K562 (cell line): ENCODE results near the gene BPIFB2. TPM values are rescaled to one million over a fixed set of nuclear protein-coding genes. Genes with fewer than 3 reads are reported as not detected.

Source experiments
- ATAC-seq: fragments of 200-7000 bp; cut with Tn5 transposase; 3 replicates; pipeline ENCODE4 v1.9.1; 2020; ENCODE audit warnings: moderate library complexity
- BruUV-seq: library from RNA; stranded (reverse); fragments of 400-500 nt; replicated peaks from 2 replicates; lab custom pipeline; 2021; lab: Mats Ljungman, UMichigan
- CTCF ChIA-PET: fragments of 300-600 bp; formaldehyde crosslinking; extraction: SDS; loops from one replicate; lab custom pipeline; 2021; ENCODE audit warnings: low intra/inter-chr PET ratio; lab: Yijun Ruan, JAX
- POLR2A ChIA-PET: fragments of 300-600, 350-650 bp; sonication (Branson Sonifier 250); formaldehyde crosslinking; extraction: SDS; loops from one replicate; lab custom pipeline; 2021; ENCODE audit warnings: antibody characterized with exemption, inconsistent platforms; lab: Yijun Ruan, JAX
- DNase-seq, 4 experiments: peaks; one replicate each; pipeline versions ENCODE4 v3.0.0 to v3.0.0-alpha.2; 2011 to 2018; ENCODE audit warnings: low spot score in 3 of 4, mixed read lengths in 3 of 4; ENCODE audit errors: extremely low read depth in 1 of 4
- FAIRE-seq: peaks from 2 replicates; lab custom pipeline; 2011; peaks lifted over from hg19 to GRCh38; lab: Jason Lieb, UNC
- H2AFZ ChIP-seq: 2 replicates; pipeline ENCODE4 v1.6.0; 2011; ENCODE audit warnings: low read depth, low read length, control low read depth, inconsistent platforms
- H3K27ac ChIP-seq: fragments of 200-600 bp; 3 replicates; pipeline ENCODE4 v1.8.0; 2011; ENCODE audit warnings: low read depth, mild to moderate bottlenecking, control low read depth, inconsistent platforms, low read length, moderate library complexity, mixed read lengths; ENCODE audit errors: extremely low read depth
- H3K27me3 ChIP-seq, 2 experiments: fragments of 300-600 bp in 1 of 2; 2 replicates in 1 of 2; 3 replicates in 1 of 2; pipeline versions ENCODE4 v1.6.0 to v1.8.0; 2011; ENCODE audit warnings: inconsistent platforms in 2 of 2, low read length in 2 of 2, mild to moderate bottlenecking in 1 of 2, mixed read lengths in 1 of 2, moderate library complexity in 1 of 2; ENCODE audit not compliant: control insufficient read depth in 2 of 2, insufficient read depth in 2 of 2
- H3K36me3 ChIP-seq: fragments of 300-600 bp; 3 replicates; pipeline ENCODE4 v1.8.0; 2011; ENCODE audit warnings: mild to moderate bottlenecking, low read length, inconsistent platforms; ENCODE audit not compliant: control insufficient read depth, insufficient read depth
- H3K4me1 ChIP-seq, 2 experiments: fragments of 200-600 bp in 1 of 2; replicated peaks in 1 of 2; 2 replicates in 1 of 2; 3 replicates in 1 of 2; pipeline versions ENCODE4 v1.5.1 to v1.8.0; 2011; ENCODE audit warnings: inconsistent platforms in 2 of 2, low read length in 2 of 2, mild to moderate bottlenecking in 1 of 2, mixed read lengths in 1 of 2, moderate library complexity in 1 of 2; ENCODE audit not compliant: control insufficient read depth in 2 of 2, insufficient read depth in 2 of 2
- H3K4me2 ChIP-seq: 2 replicates; pipeline ENCODE4 v1.6.1; 2011; ENCODE audit warnings: low read length, control low read depth, inconsistent platforms, mixed read lengths; ENCODE audit not compliant: insufficient read depth
- H3K4me3 ChIP-seq: fragments of 200-600 bp; sonication (generic), shearing (Covaris generic); 2 replicates; pipeline ENCODE4 v1.5.1; 2016; ENCODE audit warnings: control low read depth, inconsistent platforms
- H3K79me2 ChIP-seq: fragments of 200-600 bp; 3 replicates; pipeline ENCODE4 v1.8.0; 2011; ENCODE audit warnings: low read length, inconsistent platforms; ENCODE audit not compliant: control insufficient read depth, insufficient read depth
- H3K9ac ChIP-seq, 2 experiments: 2 replicates each; pipeline versions ENCODE4 v1.6.0 to v1.6.1; 2011; ENCODE audit warnings: low read depth in 2 of 2, low read length in 2 of 2, control low read depth in 1 of 2, inconsistent platforms in 1 of 2, mild to moderate bottlenecking in 1 of 2, mixed read lengths in 1 of 2; ENCODE audit not compliant: insufficient read depth in 1 of 2
- H3K9me1 ChIP-seq: one replicate; pipeline ENCODE4 v1.6.0; 2011; ENCODE audit warnings: inconsistent platforms, mild to moderate bottlenecking, low read length, moderate library complexity; ENCODE audit not compliant: control insufficient read depth, insufficient read depth
- H3K9me3 ChIP-seq: replicated peaks from 2 replicates; pipeline ENCODE4 v1.5.1; 2011; ENCODE audit warnings: low read depth, low read length, inconsistent platforms; ENCODE audit not compliant: control insufficient read depth, insufficient read depth
- H4K20me1 ChIP-seq: replicated peaks from 2 replicates; pipeline ENCODE4 v1.6.1; 2011; ENCODE audit warnings: low read length, inconsistent platforms, mixed read lengths; ENCODE audit not compliant: control insufficient read depth, insufficient read depth
- BCOR ChIP-seq: fragments of 450-650 bp; IDR thresholded peaks from 2 replicates; pipeline ENCODE4 v1.6.1; 2016
- RBM25 ChIP-seq: fragments of 200-400 bp; formaldehyde crosslinking; IDR thresholded peaks from 2 replicates; pipeline ENCODE4 v1.6.1; 2018; ENCODE audit warnings: low read length, low read depth, moderate library complexity; ENCODE audit not compliant: severe bottlenecking
- SETDB1 ChIP-seq: IDR thresholded peaks from one replicate; pipeline ENCODE4 v1.6.1; 2012; ENCODE audit warnings: low read length, control low read depth, inconsistent platforms
- ZNF583 ChIP-seq: fragments of 250-450 bp; sonication (Bioruptor Pico); IDR thresholded peaks from 2 replicates; pipeline ENCODE4 v1.4.0; 2020
- WGBS: fragments of 100-300 bp; shearing (Covaris generic); methylation state at CpG from one replicate; pipeline ENCODE4 v1.1.6; 2016; ENCODE audit warnings: low coverage, mixed read lengths; ENCODE audit not compliant: insufficient coverage; ENCODE audit errors: missing lambda C conversion rate; 5-methylcytosine and 5-hydroxymethylcytosine counted together
- in situ Hi-C: fragments of 300-500 bp; cut with MboI; formaldehyde crosslinking; loops from 4 replicates; pipeline ENCODE4 v1.15.0; 2018; ENCODE audit warnings: inconsistent platforms, mixed read lengths
- intact Hi-C: fragments of 100-400 bp; cut with micrococcal nuclease; formaldehyde crosslinking; loops from 2 replicates; pipeline ENCODE4 v1.14.2; 2022
- polyA plus RNA-seq, 8 experiments: library from polyadenylated mRNA; depleted of rRNA in 4 of 8; stranded (reverse) in 5 of 8; unstranded in 3 of 8; fragments of >200 nt; fragmentation: Nextera tagmentation in 2 of 8; fragmentation: Illumina TruSeq in 1 of 8; extraction: Ambion mirVana in 2 of 8; extraction: Trizol in 1 of 8; gene quantifications; 2 replicates each; pipeline versions ENCODE4 v1.2.1 to v1.2.3, GENCODE V29; 2011 to 2014; ENCODE audit warnings: inconsistent platforms in 1 of 8, missing spikeins in 1 of 8
- total RNA-seq, 7 experiments: library from RNA; depleted of rRNA in 6 of 7; stranded (reverse); fragments of >200 nt in 6 of 7; fragmentation: Illumina TruSeq in 2 of 7; extraction: Trizol in 2 of 7; gene quantifications; 2 replicates each; pipeline versions ENCODE4 v1.2.1 to v1.2.3, GENCODE V29; 2011 to 2021; ENCODE audit warnings: low replicate concordance in 1 of 7

BPIFB2 gene
- total and polyA plus RNA-seq, 9 of the 15 experiments (the other 6 are each of a cell fraction or from before 2014, with no cell fraction given): not detected

GRCh38 chr20:32970115-32970972 is 37.2 kb upstream of the BPIFB2 start:
- no peaks in the 10 kb centered on the region for H3K36me3 ChIP-seq
- peaks cover 5 to 8% of the 10 kb centered on the region in 2 experiments; a peak in 3 of 5 replicates for H3K4me1 ChIP-seq
- H3K27ac ChIP-seq: no peak overlapping the region
- no peak overlapping the region for H3K4me2 ChIP-seq
- FAIRE-seq (no peak), ATAC-seq (no peak), DNase-seq (no peak)
- TF ChIP-seq ZNF583 (no peak), BCOR (0 out of 2 replicates have a peak, but pooled peaks have one; percentile 41), RBM25 (peak; percentile 71)
- H4K20me1 ChIP-seq: no peaks in the 10 kb centered on the region; the same call in 1 of the 2 replicates
- WGBS: 15% methylated on average over 13 of the region's 15 CpGs
- in situ Hi-C loops (no loop called here), intact Hi-C loops (no loop called here)
- no TSS peak for BruUV-seq
- peaks cover 22 to 64% of the 10 kb centered on the region in 2 experiments for H3K27me3 ChIP-seq
- no peaks in the 10 kb centered on the region for H3K79me2 ChIP-seq
- H2AFZ ChIP-seq: no peak overlapping the region
- H3K9me3 ChIP-seq: no peaks in the 10 kb centered on the region
- no peaks in the 10 kb centered on the region for H3K9me1 ChIP-seq
- H3K4me3 ChIP-seq: no peak overlapping the region
- CTCF ChIA-PET: no interaction called here
- POLR2A ChIA-PET: interaction anchor here (1.1 kb wide), 1 partner anchor 76 kb away, joined by 3 read pairs; no protein-coding TSS in a partner anchor
- H3K9ac ChIP-seq: no peak overlapping the region; a peak in 1 of 4 replicates

- Histone ChIP-seq H3K4me1 (peaks cover 5 to 8% of the 10 kb centered on the region in 2 experiments; a peak in 3 of 5 replicates), H4K20me1 (no peaks in the 10 kb centered on the region; the same call in 1 of the 2 replicates), H2AFZ (no peak overlapping the region), H3K27me3 (peaks cover 22 to 63% of the 10 kb centered on the region in 2 experiments), H3K9me1 (no peaks in the 10 kb centered on the region), H3K4me2 (no peak overlapping the region), H3K27ac (no peak overlapping the region), H3K9ac (no peak overlapping the region; a peak in 1 of 4 replicates), H3K4me3 (no peak overlapping the region), H3K79me2 (no peaks in the 10 kb centered on the region), H3K36me3 (no peaks in the 10 kb centered on the region), H3K9me3 (no peaks in the 10 kb centered on the region)
- CTCF ChIA-PET: no interaction called here
- intact Hi-C loops: no loop called here
- FAIRE-seq: no peak
- TF ChIP-seq SETDB1: no peak
- 46% methylated on average over 2 of the region's 2 CpGs for WGBS
- POLR2A ChIA-PET: interaction anchor here (0.6 to 1.1 kb wide), 2 partner anchors 11 to 75 kb away, joined by 3 read pairs; no protein-coding TSS in a partner anchor
- in situ Hi-C loops: no loop called here
- BruUV-seq: no TSS peak
- no peak for ATAC-seq
- DNase-seq: no peak
Observed at GRCh38 chr20:32970973-32971300, 36.6 kb upstream of the BPIFB2 start.
